HG02610 (cell line): ENCODE measurements around the gene NFYC.
"Not testable (repeated sequence)": the region's sequence is repeated elsewhere in the genome, so short reads cannot be mapped to it uniquely, and the experiment has no call there.

ENCODE experiments used
- ATAC-seq: cut with Tn5 transposase; IDR thresholded peaks from one replicate; pipeline ENCODE4 v1.9.1; 2021; ENCODE audit warnings: mild to moderate bottlenecking, moderate library complexity; ENCODE audit not compliant: unreplicated experiment

Gene NFYC

DNA sequence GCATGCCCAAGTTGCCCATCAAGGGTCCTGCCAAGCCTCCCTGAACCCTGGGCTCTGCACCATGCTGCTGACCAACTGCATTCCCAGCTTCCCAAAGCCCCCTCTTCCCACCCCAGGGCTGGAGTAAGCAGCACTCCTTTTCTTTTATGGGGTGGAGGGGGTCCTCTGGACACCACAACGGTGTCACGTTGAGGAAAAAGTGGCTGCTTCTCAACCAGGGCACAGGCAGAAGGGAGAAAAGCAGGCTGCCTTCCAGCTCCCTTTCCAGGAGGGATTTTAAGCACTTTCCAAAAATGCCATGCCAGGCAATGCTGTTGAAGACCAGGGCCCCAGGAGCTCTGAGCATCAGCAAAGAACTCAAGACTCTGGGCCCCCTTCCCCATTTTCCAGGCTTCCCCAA lies 26.7 kb upstream of the NFYC start:
- no peak for ATAC-seq

DNA sequence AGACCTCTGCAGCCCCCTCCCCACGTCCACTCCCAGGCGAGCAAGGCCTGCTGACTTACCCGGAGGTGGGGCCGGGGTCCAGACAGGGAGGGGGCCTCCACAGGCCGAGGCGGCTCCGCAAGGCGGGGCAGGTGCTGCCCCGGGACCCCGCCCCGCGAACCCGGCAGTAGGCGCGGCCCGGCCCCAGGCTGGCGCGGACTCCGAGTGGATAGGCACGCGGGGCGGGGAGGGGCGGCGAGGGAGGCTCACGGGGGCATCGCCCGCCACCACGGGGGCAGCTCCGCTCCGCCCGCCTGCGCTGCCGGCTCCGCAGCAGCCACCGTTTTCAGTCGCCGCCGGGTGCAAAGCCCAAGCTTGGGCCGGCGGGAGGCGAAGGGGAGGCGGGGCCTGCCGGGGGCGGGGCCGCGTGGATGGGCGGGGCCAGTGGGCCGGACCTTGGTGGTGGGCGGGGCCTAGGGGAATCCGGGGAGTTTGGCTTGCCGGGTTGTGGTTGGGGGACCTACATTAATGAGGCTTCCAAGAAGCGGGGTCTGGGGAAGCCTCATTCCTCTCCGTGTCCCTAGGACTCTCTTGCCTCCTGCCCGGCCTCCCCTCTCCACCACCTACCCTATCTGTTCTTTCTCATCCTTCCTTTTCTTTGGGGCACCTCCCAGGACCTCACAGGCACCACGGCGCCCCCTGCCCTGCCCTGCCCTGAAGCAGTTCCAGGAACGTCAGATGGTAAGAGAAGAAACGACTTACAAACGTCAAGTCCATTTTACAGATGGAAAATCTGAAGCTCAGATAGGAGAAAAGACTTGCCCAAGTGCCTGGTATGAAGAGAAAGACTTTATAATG lies 26.0 kb upstream of the NFYC start, which contains the start of gene RIMS3:
TSS of gene RIMS3 (minus strand) at position 348 of the 837 bp plus-strand sequence. CDS start 23,757 bp downstream, outside the sequence.
- peak; percentile 78 for ATAC-seq

DNA sequence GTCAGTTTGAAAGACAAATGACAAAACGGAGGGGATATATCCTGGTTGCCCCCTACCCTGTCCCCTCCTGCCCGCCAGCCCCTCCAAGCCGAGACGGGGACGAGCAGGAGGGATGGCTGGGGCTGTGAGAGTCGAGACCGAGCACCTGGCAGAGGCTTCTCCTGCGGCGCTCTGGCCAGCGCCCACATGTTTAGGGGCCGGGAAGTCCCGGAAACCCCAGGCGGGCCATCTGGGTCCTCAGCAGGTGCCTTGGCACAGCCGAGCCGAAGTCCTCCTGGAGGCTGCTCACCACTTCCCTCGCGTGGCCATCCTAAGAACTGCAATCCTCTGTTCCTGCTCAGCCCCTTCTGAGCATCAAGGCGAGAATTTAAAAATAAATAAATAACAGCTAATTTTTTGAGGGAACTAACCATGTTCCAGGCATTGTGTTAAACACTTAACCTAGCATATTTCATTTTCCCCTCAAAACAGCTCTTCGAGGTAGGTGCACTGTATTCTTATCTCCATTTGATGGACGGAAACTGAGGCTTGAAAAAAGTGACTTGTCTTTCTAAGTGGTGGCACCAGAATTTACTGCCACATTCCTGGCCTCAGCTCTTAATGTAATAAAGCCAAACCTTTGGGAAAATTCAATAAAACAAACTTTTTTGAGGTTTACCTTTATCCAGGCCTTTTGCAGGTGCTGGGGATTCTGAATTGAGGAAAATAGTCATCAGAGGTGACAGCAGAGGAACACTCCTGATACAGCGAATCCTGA lies 22.6 kb upstream of the NFYC start:
- ATAC-seq, result peak; percentile 63

DNA sequence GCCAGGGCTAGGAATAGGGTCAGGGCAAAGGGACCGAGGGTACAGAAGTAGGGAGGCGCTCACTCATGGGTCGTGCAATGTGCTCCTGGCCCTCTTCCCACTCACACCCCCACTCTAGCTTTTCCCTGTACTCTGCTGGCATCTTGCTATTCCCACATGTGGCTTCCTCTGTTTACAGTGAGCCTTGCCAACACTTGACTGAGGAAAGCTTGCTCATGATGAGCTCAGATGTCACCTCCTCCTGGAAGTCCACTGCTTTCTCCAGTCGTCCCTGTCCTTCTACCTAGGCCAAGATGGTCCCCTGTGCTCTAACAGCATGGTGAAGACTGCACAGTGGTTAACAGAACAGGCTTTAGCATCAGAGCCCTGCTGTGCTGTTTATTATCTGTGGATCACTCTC lies 18.1 kb upstream of the NFYC start:
- no peak for ATAC-seq

- no peak for ATAC-seq
These were observed 15.0 kb upstream of the NFYC start for GRCh38 chr1:40676501-40676900.

DNA sequence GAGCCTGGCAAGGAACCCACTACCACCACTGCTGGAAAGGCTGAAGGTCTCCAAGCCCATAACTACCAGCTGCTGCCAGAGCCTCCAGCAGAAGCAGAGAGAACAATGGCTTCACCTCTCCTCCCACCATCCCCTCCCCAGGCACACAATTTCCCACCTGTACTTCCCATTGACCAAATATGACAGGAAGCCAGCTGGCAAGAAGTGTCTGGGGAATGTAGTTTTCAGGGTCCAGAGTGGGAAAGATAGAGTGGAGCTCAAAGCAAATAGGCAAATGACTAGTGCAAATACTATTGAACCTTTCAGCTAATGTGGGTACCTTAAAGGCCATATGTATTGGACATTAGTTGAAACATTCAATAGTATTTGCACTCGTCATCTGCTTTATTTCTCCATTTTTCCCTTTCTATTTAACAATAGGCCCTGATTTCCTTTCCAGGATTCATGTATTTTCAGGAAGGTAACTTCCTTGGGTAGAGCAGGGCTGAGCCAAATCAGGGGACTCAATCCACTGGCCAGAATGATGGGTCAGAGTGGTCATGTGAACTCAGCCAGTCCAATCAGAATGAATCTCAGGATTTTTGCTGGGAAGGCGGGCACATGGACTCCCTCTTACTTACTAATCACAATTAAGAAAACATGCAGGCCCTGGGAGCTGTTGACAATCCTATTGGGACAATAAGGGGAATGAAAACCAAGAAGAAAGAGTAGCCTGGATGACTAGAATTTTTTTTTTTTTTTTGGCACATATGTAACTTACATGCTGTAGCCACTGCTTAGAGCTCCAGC lies 12.1 kb upstream of the NFYC start:
- no peak for ATAC-seq

- no peak for ATAC-seq
These were observed 6.8 kb upstream of the NFYC start for GRCh38 chr1:40684669-40685068.

GRCh38 chr1:40687059-40687458 lies 4.4 kb upstream of the NFYC start:
- no peak for ATAC-seq

- ATAC-seq, result no peak
These were observed 3.8 kb upstream of the NFYC start for GRCh38 chr1:40687661-40688060.

GRCh38 chr1:40689737-40690136 lies 1.8 kb upstream of the NFYC start:
- ATAC-seq, result no peak

- ATAC-seq, result no peak
These were observed 550 bp upstream of the NFYC start for GRCh38 chr1:40690771-40691537.

DNA sequence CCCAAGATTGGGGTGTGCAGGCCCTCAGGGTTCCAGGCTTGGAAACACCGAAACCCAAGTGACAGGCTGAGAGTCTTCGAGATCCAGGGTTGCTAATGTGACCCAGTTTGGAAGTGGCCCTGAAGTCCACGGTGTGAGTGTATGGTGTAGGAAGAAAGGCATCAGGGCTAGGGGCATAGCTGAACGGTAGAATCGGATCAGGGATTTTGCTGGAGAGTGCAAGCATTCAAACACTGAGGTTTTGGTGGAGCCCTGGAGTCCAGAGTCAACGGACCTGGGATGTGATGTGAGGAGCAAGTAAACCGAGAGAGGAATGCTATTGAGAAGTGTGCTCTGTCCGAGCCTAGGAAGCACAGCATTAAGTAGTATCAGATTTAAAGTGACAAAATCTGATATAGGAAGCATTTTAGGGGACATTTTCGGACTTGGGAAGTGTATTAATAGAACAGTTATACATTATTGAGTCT lies 958 bp downstream of the NFYC start:
- ATAC-seq, result peak; percentile 8

DNA sequence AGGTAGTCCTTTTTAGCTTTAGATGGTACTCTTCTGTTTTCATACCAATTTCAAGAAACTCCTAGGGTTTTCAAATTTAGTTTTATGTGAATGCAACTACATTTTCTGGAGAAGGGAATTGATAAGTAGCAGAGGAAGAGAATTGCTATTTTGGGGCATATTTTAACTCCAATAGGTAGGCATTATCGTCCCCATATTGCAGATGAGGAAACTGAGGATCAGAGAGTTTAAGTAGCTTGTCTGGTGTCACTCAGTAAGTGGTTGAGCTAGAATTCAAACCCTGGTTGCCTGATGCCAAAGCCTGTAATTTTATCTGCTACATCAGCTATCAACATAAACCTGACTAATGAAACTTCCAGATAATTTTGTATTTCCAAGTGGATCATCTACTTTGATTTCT lies 1.9 kb downstream of the NFYC start:
- ATAC-seq, result no peak

- ATAC-seq, result no peak
These were observed 2.9 kb downstream of the NFYC start for GRCh38 chr1:40694353-40694874.

DNA sequence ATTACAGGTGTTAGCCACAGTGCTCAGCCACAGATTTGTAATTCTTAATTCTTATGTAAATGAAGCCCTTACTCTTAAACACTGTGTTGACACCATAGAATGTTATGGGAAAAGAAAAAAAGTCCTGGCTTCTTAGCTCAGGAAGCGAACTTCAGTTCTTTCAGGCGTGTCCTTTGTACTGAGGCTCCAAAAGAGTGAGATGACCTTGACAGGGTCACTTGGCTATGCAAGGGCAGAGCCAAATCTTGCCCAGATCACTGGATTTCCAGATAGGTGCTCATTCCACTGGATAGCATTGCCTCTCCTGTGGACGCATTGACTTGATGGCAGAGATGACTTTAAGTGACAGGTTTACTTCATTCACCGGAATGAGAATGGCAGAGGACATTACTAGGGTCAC lies 4.8 kb downstream of the NFYC start:
- ATAC-seq, result no peak

GRCh38 chr1:40697436-40697835 lies 5.9 kb downstream of the NFYC start:
- no peak for ATAC-seq

GRCh38 chr1:40699787-40700186 lies 8.3 kb downstream of the NFYC start:
- ATAC-seq, result peak; percentile 95

GRCh38 chr1:40701684-40702083 lies 10.2 kb downstream of the NFYC start:
- no peak for ATAC-seq

DNA sequence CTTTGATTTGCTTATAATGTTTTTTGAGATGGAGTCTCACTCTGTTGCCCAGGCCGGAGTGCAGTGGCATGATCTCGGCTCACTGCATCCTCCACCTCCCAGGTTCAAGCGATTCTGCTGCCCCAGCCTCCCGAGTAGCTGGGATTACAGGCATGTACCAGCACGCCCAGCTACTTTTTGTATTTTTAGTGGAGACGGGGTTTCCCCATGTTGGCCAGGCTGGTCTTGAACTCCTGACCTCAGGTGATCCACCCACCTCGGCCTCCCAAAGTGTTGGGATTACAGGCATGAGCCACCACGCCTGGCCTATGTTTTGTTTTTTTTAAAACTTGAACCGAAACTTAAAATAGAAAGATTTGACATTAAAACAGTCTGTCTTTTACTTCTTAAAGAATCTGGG lies 11.3 kb downstream of the NFYC start:
- ATAC-seq, result not testable (repeated sequence)

DNA sequence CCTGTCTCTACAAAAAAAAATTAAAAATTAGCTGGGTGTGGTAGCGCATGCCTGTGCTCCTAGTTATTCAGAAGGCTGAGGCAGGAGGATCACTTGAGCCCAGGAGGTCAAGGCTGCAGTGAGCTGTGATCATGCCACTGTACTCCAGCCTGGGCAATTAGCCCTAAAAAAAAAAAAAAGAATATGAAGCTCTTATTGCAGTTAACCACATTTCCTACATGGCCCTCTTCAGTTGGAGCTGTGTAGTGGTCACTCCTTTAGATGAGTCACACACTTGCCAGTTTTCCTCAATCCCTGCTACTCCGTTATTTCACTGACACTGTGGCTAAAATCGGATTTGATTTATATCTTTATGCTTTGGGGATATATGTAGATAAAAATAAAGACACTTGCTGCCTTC lies 11.8 kb downstream of the NFYC start:
- no peak for ATAC-seq
